Transverse colon (tissue), 3 donors: ENCODE measurements around the gene AHCYL1.

Experiments
- EP300 ChIP-seq: sonication (generic); formaldehyde crosslinking; IDR thresholded peaks from one replicate; pipeline ENCODE4 v1.6.1; 2017; ENCODE audit warnings: antibody characterized with exemption, low read depth
- TF ChIP-seq, protein P1 (sequence below), 5 experiments: fragments of 200-600 bp in 3 of 5; fragments of 450-650 bp in 2 of 5; sonication (generic) in 3 of 5; IDR thresholded peaks; 1 replicate in 2 of 5; 2 replicates in 3 of 5; pipeline ENCODE4 v1.5.1; 2016 to 2017; ENCODE audit warnings: antibody characterized with exemption in 5 of 5, inconsistent platforms in 3 of 5, mild to moderate bottlenecking in 2 of 5, moderate library complexity in 1 of 5

DNA sequence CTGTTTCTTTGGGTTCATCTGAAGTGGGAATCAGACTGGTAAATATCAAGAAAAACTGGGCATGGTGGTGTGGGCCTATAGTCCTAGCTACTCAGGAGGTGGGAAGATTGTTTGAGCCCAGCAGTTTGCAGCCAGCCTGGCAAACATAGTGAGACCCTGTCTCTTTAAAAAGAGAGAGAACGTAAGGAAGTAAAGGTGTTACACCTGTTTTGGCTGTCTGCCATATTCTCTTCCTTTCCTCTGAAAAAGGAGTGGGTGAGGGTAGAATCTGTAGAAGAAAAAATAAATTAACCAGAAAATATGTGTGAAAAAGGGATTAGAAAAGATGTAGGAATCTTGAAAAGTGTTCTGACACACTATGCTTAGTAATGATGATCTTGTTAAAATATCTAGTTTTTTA lies 20.0 kb downstream of the AHCYL1 start:
- TF ChIP-seq, protein P1, sequence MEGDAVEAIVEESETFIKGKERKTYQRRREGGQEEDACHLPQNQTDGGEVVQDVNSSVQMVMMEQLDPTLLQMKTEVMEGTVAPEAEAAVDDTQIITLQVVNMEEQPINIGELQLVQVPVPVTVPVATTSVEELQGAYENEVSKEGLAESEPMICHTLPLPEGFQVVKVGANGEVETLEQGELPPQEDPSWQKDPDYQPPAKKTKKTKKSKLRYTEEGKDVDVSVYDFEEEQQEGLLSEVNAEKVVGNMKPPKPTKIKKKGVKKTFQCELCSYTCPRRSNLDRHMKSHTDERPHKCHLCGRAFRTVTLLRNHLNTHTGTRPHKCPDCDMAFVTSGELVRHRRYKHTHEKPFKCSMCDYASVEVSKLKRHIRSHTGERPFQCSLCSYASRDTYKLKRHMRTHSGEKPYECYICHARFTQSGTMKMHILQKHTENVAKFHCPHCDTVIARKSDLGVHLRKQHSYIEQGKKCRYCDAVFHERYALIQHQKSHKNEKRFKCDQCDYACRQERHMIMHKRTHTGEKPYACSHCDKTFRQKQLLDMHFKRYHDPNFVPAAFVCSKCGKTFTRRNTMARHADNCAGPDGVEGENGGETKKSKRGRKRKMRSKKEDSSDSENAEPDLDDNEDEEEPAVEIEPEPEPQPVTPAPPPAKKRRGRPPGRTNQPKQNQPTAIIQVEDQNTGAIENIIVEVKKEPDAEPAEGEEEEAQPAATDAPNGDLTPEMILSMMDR (IDR thresholded peaks at IDR 0.05), result no peak
- TF ChIP-seq EP300, result no peak
